Chondrocyte (in vitro differentiated cells): Measurements from ENCODE around the gene NPAS3. TPM values are rescaled to one million over a fixed set of nuclear protein-coding genes. Genes with fewer than 3 reads are reported as not detected.

ENCODE experiments used
- DNase-seq: peaks from one replicate; pipeline ENCODE4 v3.0.0; 2021; ENCODE audit warnings: mixed read lengths, low spot score
- H3K27ac Mint-ChIP-seq: one replicate; pipeline ENCODE4 v1.8.0; 2021; ENCODE audit warnings: mild to moderate bottlenecking, moderate library complexity, mixed read lengths; ENCODE audit not compliant: unreplicated experiment
- H3K27me3 Mint-ChIP-seq: 2 replicates; pipeline ENCODE4 v1.8.0; 2021; ENCODE audit warnings: low read depth, mixed read lengths
- H3K36me3 Mint-ChIP-seq: 2 replicates; pipeline ENCODE4 v1.8.0; 2021; ENCODE audit warnings: low read depth, mixed read lengths
- H3K4me1 Mint-ChIP-seq: 2 replicates; pipeline ENCODE4 v1.8.0; 2021; ENCODE audit warnings: low read depth, mild to moderate bottlenecking, mixed read lengths
- H3K4me3 Mint-ChIP-seq: one replicate; pipeline ENCODE4 v1.8.0; 2021; ENCODE audit warnings: mild to moderate bottlenecking, moderate library complexity, mixed read lengths; ENCODE audit not compliant: unreplicated experiment
- H3K9me3 Mint-ChIP-seq: 2 replicates; pipeline ENCODE4 v1.8.0; 2021; ENCODE audit warnings: low read depth, mixed read lengths
- CTCF ChIP-seq: fragments of 200-600 bp; sonication (generic); IDR thresholded peaks from 2 replicates; pipeline ENCODE4 v1.5.0; 2021; ENCODE audit warnings: antibody characterized with exemption, mild to moderate bottlenecking, moderate library complexity
- total RNA-seq: library from RNA; stranded (reverse); gene quantifications from 3 replicates; pipeline ENCODE4 v1.2.1, GENCODE V29; 2021

The NPAS3 gene
- total RNA-seq, 1 donor from 2014 or later, result 2.6 TPM

GRCh38 chr14:33693237-33693636, 754.6 kb downstream of the NPAS3 start:
- no peak overlapping the region for H3K4me3 Mint-ChIP-seq
- H3K27ac Mint-ChIP-seq, result peak overlapping the region; percentile 88
- no peaks in the 10 kb centered on the region for H3K27me3 Mint-ChIP-seq
- peaks cover 26% of the 10 kb centered on the region for H3K4me1 Mint-ChIP-seq
- no peaks in the 10 kb centered on the region for H3K36me3 Mint-ChIP-seq
- no peak for TF ChIP-seq CTCF
- H3K9me3 Mint-ChIP-seq, result no peaks in the 10 kb centered on the region
- DNase-seq, result no peak

DNA sequence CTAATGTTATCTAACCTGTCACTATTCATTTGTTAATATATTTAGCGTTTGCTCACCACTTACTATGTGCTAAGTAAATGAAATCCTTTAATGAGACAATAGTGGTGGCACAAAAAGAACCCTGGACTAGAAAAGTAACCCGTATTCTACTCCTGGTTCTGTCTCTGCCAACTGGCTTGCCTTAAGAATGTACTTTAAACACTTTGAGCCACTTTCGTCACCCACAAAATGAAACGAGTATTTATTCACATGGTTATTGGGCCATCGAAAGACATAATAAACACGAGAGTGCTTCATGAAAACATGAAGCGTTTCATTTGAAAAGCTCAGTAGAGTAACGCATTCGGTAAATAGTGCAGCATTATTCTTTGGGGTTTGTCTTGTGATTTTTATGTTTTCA, 757.5 kb downstream of the NPAS3 start:
- no peak for TF ChIP-seq CTCF
- H3K4me3 Mint-ChIP-seq, result no peak overlapping the region

GRCh38 chr14:33699300-33699983, 760.8 kb downstream of the NPAS3 start:
- no peak for DNase-seq
- TF ChIP-seq CTCF, result no peak
- Mint-ChIP-seq H3K4me3 (no peak overlapping the region), H3K27ac (no peak overlapping the region), H3K27me3 (no peaks in the 10 kb centered on the region), H3K4me1 (no peaks in the 10 kb centered on the region), H3K36me3 (no peaks in the 10 kb centered on the region), H3K9me3 (peaks cover 8% of the 10 kb centered on the region)

More for the DNA sequence above, 757.5 kb downstream of the NPAS3 start:
- Mint-ChIP-seq H3K36me3 (no peaks in the 10 kb centered on the region), H3K27me3 (no peaks in the 10 kb centered on the region), H3K4me1 (peaks cover 23% of the 10 kb centered on the region), H3K27ac (no peak overlapping the region), H3K9me3 (no peaks in the 10 kb centered on the region)
- DNase-seq, result no peak

DNA sequence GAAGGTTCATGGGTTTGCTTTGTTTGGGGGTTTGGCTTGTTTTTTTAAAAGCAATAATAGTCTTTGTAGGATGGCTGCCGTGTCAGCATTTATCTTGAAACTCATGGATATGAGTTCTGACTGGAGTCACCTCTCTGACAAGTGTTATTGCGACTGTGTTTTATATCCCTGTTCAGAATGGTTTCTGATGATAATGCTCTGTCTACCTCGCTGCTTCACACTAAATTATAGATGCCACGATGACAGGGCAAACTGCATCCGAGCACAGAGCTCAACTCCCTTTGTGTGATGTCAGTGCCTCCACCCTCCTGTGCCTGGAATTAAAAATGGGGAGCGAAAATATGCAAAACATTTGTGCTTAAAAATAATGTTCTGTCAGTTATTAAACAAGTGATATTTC, 761.4 kb downstream of the NPAS3 start:
- H3K27me3 Mint-ChIP-seq, result no peaks in the 10 kb centered on the region
- no peak overlapping the region for H3K4me3 Mint-ChIP-seq
- no peak overlapping the region for H3K27ac Mint-ChIP-seq
- H3K4me1 Mint-ChIP-seq, result no peaks in the 10 kb centered on the region
- no peak for DNase-seq
- no peak for TF ChIP-seq CTCF
- no peaks in the 10 kb centered on the region for H3K36me3 Mint-ChIP-seq
- peaks cover 8% of the 10 kb centered on the region for H3K9me3 Mint-ChIP-seq

GRCh38 chr14:33702293-33702692, 763.6 kb downstream of the NPAS3 start:
- Mint-ChIP-seq H3K4me3 (no peak overlapping the region), H3K27ac (no peak overlapping the region), H3K9me3 (peaks cover 8% of the 10 kb centered on the region), H3K36me3 (no peaks in the 10 kb centered on the region), H3K4me1 (peaks cover 4% of the 10 kb centered on the region), H3K27me3 (no peaks in the 10 kb centered on the region)
- TF ChIP-seq CTCF, result no peak
- no peak for DNase-seq
